OCI-LY3 (cell line): ENCODE measurements around the gene MYT1.

Experiments
- H2AFZ ChIP-seq: fragments of 200-600, 300-600 bp; shearing (Covaris generic); 2 replicates; pipeline ENCODE4 v1.6.0; 2014; ENCODE audit warnings: antibody characterized with exemption, low read depth, low read length
- H3K27ac ChIP-seq: fragments of 200-600, 300-600 bp; sonication (generic); 2 replicates; pipeline ENCODE4 v1.5.1; 2014; ENCODE audit warnings: mild to moderate bottlenecking, low read length, moderate library complexity, mixed read lengths
- H3K27me3 ChIP-seq: fragments of 200-600, 300-600 bp; sonication (generic); 2 replicates; pipeline ENCODE4 v1.6.1; 2014; ENCODE audit warnings: low read depth, low read length, mixed read lengths
- H3K36me3 ChIP-seq: fragments of 200-600, 300-600 bp; sonication (generic); replicated peaks from 2 replicates; pipeline ENCODE3; 2014; ENCODE audit warnings: low read depth, low read length, mixed read lengths
- H3K4me1 ChIP-seq: fragments of 300-600, 200-600 bp; sonication (generic); 2 replicates; pipeline ENCODE4 v1.6.1; 2014; ENCODE audit warnings: low read length, mixed read lengths
- H3K4me2 ChIP-seq: fragments of 200-600, 300-600 bp; sonication (generic); 2 replicates; pipeline ENCODE4 v1.6.1; 2014; ENCODE audit warnings: low read length, mixed read lengths
- H3K4me3 ChIP-seq: fragments of 300-600, 200-600 bp; sonication (generic); 2 replicates; pipeline ENCODE4 v1.5.1; 2014; ENCODE audit warnings: antibody characterized with exemption, mild to moderate bottlenecking, low read length, moderate library complexity
- H3K79me2 ChIP-seq: fragments of 300-600, 200-600 bp; shearing (Covaris generic); 2 replicates; pipeline ENCODE4 v1.6.1; 2014; ENCODE audit warnings: mild to moderate bottlenecking, low read length, mixed read lengths
- H3K9ac ChIP-seq: fragments of 300-600, 200-600 bp; shearing (Covaris generic); 2 replicates; pipeline ENCODE4 v1.6.0; 2014; ENCODE audit warnings: mild to moderate bottlenecking, low read length, moderate library complexity
- H3K9me3 ChIP-seq: fragments of 200-600, 300-600 bp; shearing (Covaris generic); 2 replicates; pipeline ENCODE4 v1.6.1; 2014; ENCODE audit warnings: low read length, mixed read lengths; ENCODE audit not compliant: insufficient read depth
- H4K20me1 ChIP-seq: fragments of 200-600, 300-600 bp; sonication (generic); 2 replicates; pipeline ENCODE4 v1.6.1; 2016; ENCODE audit warnings: low read length, mixed read lengths; ENCODE audit not compliant: insufficient read depth
- CTCF ChIP-seq: fragments of 200-600, 300-600 bp; sonication (generic); IDR thresholded peaks from 2 replicates; pipeline ENCODE4 v1.5.1; 2014; ENCODE audit warnings: antibody characterized with exemption, low read length, low read depth
- EZH2phosphoT487 ChIP-seq: fragments of 200-600 bp; shearing (Covaris generic); IDR thresholded peaks from 2 replicates; pipeline ENCODE4 v1.6.1; 2018; ENCODE audit warnings: antibody characterized with exemption, mixed run types, low read depth

MYT1 gene

GRCh38 chr20:64216036-64216435, 51.8 kb downstream of the MYT1 start:
- H4K20me1 ChIP-seq = no peaks in the 10 kb centered on the region
- H3K4me1 ChIP-seq = no peaks in the 10 kb centered on the region
- no peak overlapping the region for H3K4me2 ChIP-seq
- H3K27me3 ChIP-seq = peaks cover 28% of the 10 kb centered on the region
- H3K27ac ChIP-seq = no peak overlapping the region
- no peak overlapping the region for H3K4me3 ChIP-seq
- no peak overlapping the region for H2AFZ ChIP-seq
- TF ChIP-seq EZH2phosphoT487 = no peak
- no peak for TF ChIP-seq CTCF
- H3K79me2 ChIP-seq = no peaks in the 10 kb centered on the region
- no peak overlapping the region for H3K9ac ChIP-seq
- H3K9me3 ChIP-seq = no peaks in the 10 kb centered on the region
- no peaks in the 10 kb centered on the region for H3K36me3 ChIP-seq

- Histone ChIP-seq H3K4me3 (no peak overlapping the region), H2AFZ (no peak overlapping the region), H3K27me3 (peaks cover 22% of the 10 kb centered on the region), H3K4me2 (no peak overlapping the region), H4K20me1 (no peaks in the 10 kb centered on the region), H3K27ac (no peak overlapping the region), H3K4me1 (no peaks in the 10 kb centered on the region), H3K9me3 (no peaks in the 10 kb centered on the region), H3K9ac (no peak overlapping the region), H3K36me3 (no peaks in the 10 kb centered on the region), H3K79me2 (no peaks in the 10 kb centered on the region)
- TF ChIP-seq CTCF = no peak
- TF ChIP-seq EZH2phosphoT487 = no peak
Observed at GRCh38 chr20:64216910-64217309, 52.7 kb downstream of the MYT1 start.

GRCh38 chr20:64217539-64218221, 53.4 kb downstream of the MYT1 start:
- TF ChIP-seq CTCF (no peak), EZH2phosphoT487 (no peak)
- H3K4me2 ChIP-seq = no peak overlapping the region
- no peak overlapping the region for H3K4me3 ChIP-seq
- no peaks in the 10 kb centered on the region for H3K9me3 ChIP-seq
- no peaks in the 10 kb centered on the region for H4K20me1 ChIP-seq
- no peaks in the 10 kb centered on the region for H3K4me1 ChIP-seq
- H3K27ac ChIP-seq = no peak overlapping the region
- peaks cover 22% of the 10 kb centered on the region for H3K27me3 ChIP-seq
- H3K9ac ChIP-seq = no peak overlapping the region
- H3K36me3 ChIP-seq = no peaks in the 10 kb centered on the region
- H2AFZ ChIP-seq = no peak overlapping the region
- H3K79me2 ChIP-seq = no peaks in the 10 kb centered on the region

GRCh38 chr20:64219202-64219601, 55.0 kb downstream of the MYT1 start:
- Histone ChIP-seq H4K20me1 (no peaks in the 10 kb centered on the region), H3K4me2 (no peak overlapping the region), H3K4me1 (peaks cover 11% of the 10 kb centered on the region), H2AFZ (no peak overlapping the region), H3K36me3 (no peaks in the 10 kb centered on the region), H3K9ac (no peak overlapping the region), H3K9me3 (no peaks in the 10 kb centered on the region), H3K4me3 (no peak overlapping the region), H3K27ac (no peak overlapping the region), H3K79me2 (no peaks in the 10 kb centered on the region), H3K27me3 (peaks cover 14% of the 10 kb centered on the region)
- TF ChIP-seq EZH2phosphoT487 (no peak), CTCF (no peak)
